Transverse colon (tissue), 4 donors: ENCODE measurements around the gene SLC30A1. TPM values are rescaled to one million over a fixed set of nuclear protein-coding genes. Genes with fewer than 3 reads are reported as not detected.

Experiments
- DNase-seq: peaks from one replicate; pipeline ENCODE4 v3.0.0-alpha.2; 2019
- H3K27ac ChIP-seq, 4 donors: fragments of 200-600 bp; sonication (generic); 2 replicates each; pipeline ENCODE4 v1.5.1; 2016 to 2018; ENCODE audit warnings: inconsistent platforms in 4 of 4
- H3K27me3 ChIP-seq: fragments of 200-600 bp; sonication (generic); 2 replicates; pipeline ENCODE4 v1.5.1; 2017; ENCODE audit warnings: inconsistent platforms
- H3K36me3 ChIP-seq, 4 donors: fragments of 200-600 bp; sonication (generic); 2 replicates each; pipeline ENCODE4 v1.5.1; 2017 to 2019; ENCODE audit warnings: inconsistent platforms in 4 of 4
- H3K4me1 ChIP-seq, 4 donors: fragments of 200-600 bp; sonication (generic); 2 replicates each; pipeline ENCODE4 v1.5.1; 2017 to 2020; ENCODE audit warnings: inconsistent platforms in 4 of 4
- H3K4me3 ChIP-seq, 4 donors: fragments of 200-600 bp; sonication (generic); 1 replicate in 1 of 4; 2 replicates in 3 of 4; pipeline versions ENCODE4 v1.5.1 to v1.6.1; 2017 to 2019; ENCODE audit warnings: inconsistent platforms in 4 of 4
- H3K9me3 ChIP-seq, 2 donors: fragments of 200-600 bp; sonication (generic); 2 replicates each; pipeline ENCODE4 v1.5.1; 2017 to 2019; ENCODE audit warnings: inconsistent platforms in 2 of 2
- EP300 ChIP-seq: sonication (generic); formaldehyde crosslinking; IDR thresholded peaks from one replicate; pipeline ENCODE4 v1.6.1; 2017; ENCODE audit warnings: antibody characterized with exemption, low read depth
- POLR2A ChIP-seq: fragments of 450-650 bp; IDR thresholded peaks from one replicate; pipeline ENCODE4 v1.6.1; 2016; ENCODE audit warnings: antibody characterized with exemption, mild to moderate bottlenecking, moderate library complexity
- POLR2AphosphoS5 ChIP-seq, 3 donors: sonication (generic); formaldehyde crosslinking; IDR thresholded peaks; one replicate each; pipeline ENCODE4 v1.6.1; 2016; ENCODE audit warnings: antibody characterized with exemption in 3 of 3
- WGBS, 2 donors: methylation state at CpG; one replicate each; pipeline ENCODE4 v1.1.5; 2018; ENCODE audit warnings: low coverage in 1 of 2; 5-methylcytosine and 5-hydroxymethylcytosine counted together
- in situ Hi-C, 4 donors: fragments of 200-750 bp; cut with MboI; loops; one replicate each; pipeline versions ENCODE4 v1.15.0 to v1.15.1; 2017; ENCODE audit warnings: low sequenced_read_pairs in 3 of 4, low pct_ligation_motif_present in 1 of 4, low pct_unique_long_range_greater_than_20kb in 1 of 4
- intact Hi-C: fragments of 100-400 bp; cut with DNase I; formaldehyde crosslinking; loops from one replicate; pipeline ENCODE4 v1.15.1; 2023; ENCODE audit warnings: low total_unique reads
- total RNA-seq, 4 donors: library from RNA; depleted of rRNA; stranded (reverse); fragments of >200 nt; gene quantifications; one replicate each; pipeline ENCODE4 v1.1.0, GENCODE V29; 2016
- TF ChIP-seq, protein P1 (sequence below), 5 experiments: fragments of 200-600 bp in 3 of 5; fragments of 450-650 bp in 2 of 5; sonication (generic) in 3 of 5; IDR thresholded peaks; 1 replicate in 2 of 5; 2 replicates in 3 of 5; pipeline ENCODE4 v1.5.1; 2016 to 2017; ENCODE audit warnings: antibody characterized with exemption in 5 of 5, inconsistent platforms in 3 of 5, mild to moderate bottlenecking in 2 of 5, moderate library complexity in 1 of 5

The SLC30A1 gene
- total RNA-seq, 4 donors from 2014 or later, result 14.5 to 42.3 (median 26.0) TPM

DNA sequence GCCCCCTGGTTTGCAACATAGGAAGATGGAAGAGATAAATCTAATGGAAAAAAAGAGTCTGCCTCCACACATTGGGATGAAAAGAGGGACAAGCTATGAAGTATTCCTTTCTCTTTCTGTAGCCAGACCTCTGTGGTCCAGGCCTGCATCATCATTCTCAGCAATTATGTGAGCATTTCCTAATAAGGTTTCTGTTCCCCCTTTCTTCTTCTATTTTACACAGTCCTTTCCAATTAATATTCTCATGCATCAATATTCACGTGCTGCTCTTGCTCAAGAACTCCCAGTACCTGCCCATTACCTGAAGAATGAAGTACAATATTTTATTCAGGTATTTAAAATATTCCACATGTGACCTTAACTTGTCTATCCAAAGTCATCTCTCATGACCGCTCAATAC is 8.2 kb upstream of the SLC30A1 start:
- no peaks in the 10 kb centered on the region for H3K36me3 ChIP-seq
- no peaks in the 10 kb centered on the region for H3K27me3 ChIP-seq
- WGBS, 2 donors, result 78 to 92% methylated on average over 1 to 2 of the region's 2 CpGs
- TF ChIP-seq, protein P1, sequence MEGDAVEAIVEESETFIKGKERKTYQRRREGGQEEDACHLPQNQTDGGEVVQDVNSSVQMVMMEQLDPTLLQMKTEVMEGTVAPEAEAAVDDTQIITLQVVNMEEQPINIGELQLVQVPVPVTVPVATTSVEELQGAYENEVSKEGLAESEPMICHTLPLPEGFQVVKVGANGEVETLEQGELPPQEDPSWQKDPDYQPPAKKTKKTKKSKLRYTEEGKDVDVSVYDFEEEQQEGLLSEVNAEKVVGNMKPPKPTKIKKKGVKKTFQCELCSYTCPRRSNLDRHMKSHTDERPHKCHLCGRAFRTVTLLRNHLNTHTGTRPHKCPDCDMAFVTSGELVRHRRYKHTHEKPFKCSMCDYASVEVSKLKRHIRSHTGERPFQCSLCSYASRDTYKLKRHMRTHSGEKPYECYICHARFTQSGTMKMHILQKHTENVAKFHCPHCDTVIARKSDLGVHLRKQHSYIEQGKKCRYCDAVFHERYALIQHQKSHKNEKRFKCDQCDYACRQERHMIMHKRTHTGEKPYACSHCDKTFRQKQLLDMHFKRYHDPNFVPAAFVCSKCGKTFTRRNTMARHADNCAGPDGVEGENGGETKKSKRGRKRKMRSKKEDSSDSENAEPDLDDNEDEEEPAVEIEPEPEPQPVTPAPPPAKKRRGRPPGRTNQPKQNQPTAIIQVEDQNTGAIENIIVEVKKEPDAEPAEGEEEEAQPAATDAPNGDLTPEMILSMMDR (IDR thresholded peaks at IDR 0.05), result no peak
- TF ChIP-seq POLR2AphosphoS5 (IDR thresholded peaks at IDR 0.05) (no peak), POLR2A (no peak), EP300 (no peak)
- in situ Hi-C loops, result no loop called here
- intact Hi-C loops, result no loop called here
- peaks cover 0 to 5% (median 4%) of the 10 kb centered on the region in 4 donors for H3K4me1 ChIP-seq
- no peak for DNase-seq
- H3K4me3 ChIP-seq, result no peak overlapping the region
- H3K27ac ChIP-seq, result no peak overlapping the region
- H3K9me3 ChIP-seq, result no peaks in the 10 kb centered on the region

DNA sequence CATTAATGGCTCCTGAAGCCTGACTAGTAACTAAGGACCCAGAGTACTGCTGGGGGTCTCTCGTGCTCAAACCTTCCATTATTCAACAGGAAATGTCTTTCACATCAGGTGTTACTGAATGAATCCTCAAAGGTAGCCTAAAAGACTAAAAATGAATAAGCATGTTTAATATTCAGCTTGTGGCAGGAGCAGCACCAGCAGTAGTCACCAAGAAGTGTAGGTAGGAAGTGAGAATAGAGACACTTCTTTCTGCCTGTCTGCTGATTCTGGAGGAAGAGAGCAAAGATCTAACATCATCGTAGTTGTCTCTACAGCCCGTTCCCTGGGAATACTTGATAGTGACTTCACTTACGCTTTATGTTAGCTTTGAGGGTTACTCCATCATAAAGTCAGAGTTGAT is 7.6 kb upstream of the SLC30A1 start:
- in situ Hi-C loops (no loop called here), intact Hi-C loops (no loop called here)
- H3K4me1 ChIP-seq, result peaks cover 0 to 10% (median 9%) of the 10 kb centered on the region in 4 donors
- H3K4me3 ChIP-seq, result no peak overlapping the region
- H3K27me3 ChIP-seq, result no peaks in the 10 kb centered on the region
- no peaks in the 10 kb centered on the region for H3K36me3 ChIP-seq
- DNase-seq, result no peak
- TF ChIP-seq EP300, result no peak
- TF ChIP-seq, protein P1 (IDR thresholded peaks at IDR 0.05), result no peak
- no peak for TF ChIP-seq POLR2A
- TF ChIP-seq POLR2AphosphoS5 (IDR thresholded peaks at IDR 0.05), result no peak
- 71 to 76% methylated on average over 2 to 4 of the region's 4 CpGs for WGBS, 2 donors
- H3K9me3 ChIP-seq, result no peaks in the 10 kb centered on the region
- H3K27ac ChIP-seq, result no peak overlapping the region

DNA sequence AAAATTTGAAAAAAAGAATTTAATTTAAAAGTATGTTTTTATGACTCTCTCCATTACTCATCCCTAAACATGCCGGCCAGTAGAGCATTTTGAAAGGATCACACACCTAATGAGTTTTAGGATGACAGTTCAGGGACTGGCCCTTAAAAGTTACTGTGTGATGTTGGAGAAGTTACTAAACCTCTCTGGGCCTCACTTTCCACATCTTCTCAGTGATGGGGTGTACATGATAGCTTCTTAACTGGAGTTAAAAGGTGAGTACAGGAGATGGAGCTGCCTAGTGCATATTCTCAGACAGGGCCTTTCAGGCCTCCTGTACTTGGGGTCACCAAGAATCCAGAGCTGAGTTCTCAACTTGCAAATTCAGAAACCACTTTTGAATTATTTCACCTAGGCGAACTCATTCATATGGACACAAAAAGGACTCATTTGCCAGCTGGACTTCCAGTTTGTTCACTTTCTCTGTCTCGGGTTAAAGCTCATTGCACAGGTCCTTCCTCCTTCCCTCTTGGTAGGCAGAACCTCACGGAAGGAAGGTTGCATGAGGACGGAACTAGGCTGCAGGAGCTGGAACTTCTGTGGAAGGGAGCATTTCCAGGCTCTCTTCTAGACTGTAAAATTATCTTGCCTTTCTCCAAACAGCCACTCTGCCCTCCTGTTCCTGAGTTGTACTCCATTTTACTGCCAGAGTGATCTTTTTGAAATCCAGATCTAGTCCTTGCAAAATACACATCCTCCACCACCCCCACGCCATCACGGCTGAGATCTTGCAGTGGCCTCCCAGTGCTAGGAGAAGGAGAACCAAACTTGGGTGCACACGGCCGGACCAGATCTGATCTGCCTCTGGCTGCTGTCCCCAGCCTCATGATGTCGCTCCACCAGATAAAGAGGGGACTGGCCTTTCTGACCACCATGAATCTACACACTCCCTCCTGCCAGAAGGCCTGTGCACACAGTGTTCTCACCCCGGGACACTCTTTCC is 4.3 kb upstream of the SLC30A1 start:
- H3K27me3 ChIP-seq, result no peaks in the 10 kb centered on the region
- no peak overlapping the region for H3K4me3 ChIP-seq
- WGBS, 2 donors, result 88 to 96% methylated on average over 7 to 11 of the region's 11 CpGs
- intact Hi-C loops, result no loop called here
- no peaks in the 10 kb centered on the region for H3K36me3 ChIP-seq
- no peak for DNase-seq
- H3K27ac ChIP-seq, result no peak overlapping the region
- peaks cover 7 to 30% (median 9%) of the 10 kb centered on the region in 4 donors for H3K4me1 ChIP-seq
- in situ Hi-C loops, result no loop called here
- TF ChIP-seq, protein P1 (IDR thresholded peaks at IDR 0.05), result no peak
- TF ChIP-seq EP300 (no peak), POLR2A (no peak), POLR2AphosphoS5 (IDR thresholded peaks at IDR 0.05) (no peak)
- no peaks in the 10 kb centered on the region for H3K9me3 ChIP-seq

DNA sequence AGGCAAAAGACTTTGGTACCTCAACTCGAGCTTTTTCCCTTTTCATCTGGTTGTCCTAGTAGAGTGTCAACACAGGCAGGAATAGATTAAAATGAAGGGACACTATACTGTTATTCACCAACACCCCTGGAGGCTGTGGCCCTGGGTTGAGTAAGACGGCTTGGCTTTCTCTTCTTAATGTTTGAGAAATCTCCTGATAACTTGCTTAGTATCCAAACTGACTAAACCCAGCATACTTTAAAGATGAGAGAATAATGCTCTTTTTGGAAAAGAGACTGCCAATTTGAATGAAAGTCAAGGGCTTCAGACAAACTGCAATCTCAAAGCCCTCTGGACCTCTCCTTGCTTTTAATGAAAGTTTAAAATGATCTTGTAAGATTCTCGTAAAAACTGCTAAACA is 2.6 kb upstream of the SLC30A1 start:
- TF ChIP-seq POLR2A, result no peak
- TF ChIP-seq, protein P1 (IDR thresholded peaks at IDR 0.05), result no peak
- no peaks in the 10 kb centered on the region for H3K9me3 ChIP-seq
- no peaks in the 10 kb centered on the region for H3K36me3 ChIP-seq
- in situ Hi-C loops (no loop called here), intact Hi-C loops (no loop called here)
- WGBS, 2 donors, result 67 to 74% methylated on average over 1 to 3 of the region's 3 CpGs
- DNase-seq, result no peak
- H3K4me1 ChIP-seq, result peaks cover 10 to 37% (median 12%) of the 10 kb centered on the region in 4 donors
- H3K4me3 ChIP-seq, result no peak overlapping the region
- H3K27ac ChIP-seq, result peak overlapping the region; percentile 94 to 99 (median 98)
- no peaks in the 10 kb centered on the region for H3K27me3 ChIP-seq
